Smooth muscle cell (in vitro differentiated cells): ENCODE data around the gene KCNJ9. TPM values are rescaled to one million over a fixed set of nuclear protein-coding genes. Genes with fewer than 3 reads are reported as not detected.

Experiments used
- DNase-seq: peaks from one replicate; lab custom pipeline; 2025; ENCODE audit not compliant: unreplicated experiment; lab: John Stamatoyannopoulos, UW
- H2AFZ ChIP-seq: fragments of 200-600 bp; sonication (generic); 2 replicates; pipeline ENCODE4 v1.6.0; 2016; ENCODE audit warnings: antibody characterized with exemption, low read depth, mild to moderate bottlenecking
- H3F3A ChIP-seq: fragments of 200-600 bp; sonication (generic); 2 replicates; pipeline ENCODE4 v1.6.0; 2017; ENCODE audit warnings: antibody characterized with exemption, low read depth
- H3K27ac ChIP-seq: fragments of 200-600 bp; sonication (generic); 2 replicates; pipeline ENCODE4 v1.5.1; 2016; ENCODE audit warnings: low read depth, mild to moderate bottlenecking
- H3K27me3 ChIP-seq: fragments of 200-600 bp; sonication (generic); 2 replicates; pipeline ENCODE4 v1.6.1; 2016; ENCODE audit warnings: low read depth, mild to moderate bottlenecking
- H3K36me3 ChIP-seq: fragments of 200-600 bp; sonication (generic); 2 replicates; pipeline ENCODE4 v1.5.1; 2016; ENCODE audit warnings: low read depth
- H3K4me1 ChIP-seq: fragments of 200-600 bp; sonication (generic); 2 replicates; pipeline ENCODE4 v1.5.1; 2016; ENCODE audit warnings: low read depth
- H3K4me2 ChIP-seq: fragments of 200-600 bp; sonication (generic); 2 replicates; pipeline ENCODE4 v1.6.0; 2016; ENCODE audit warnings: mild to moderate bottlenecking
- H3K4me3 ChIP-seq: fragments of 200-600 bp; sonication (generic); 2 replicates; pipeline ENCODE4 v1.5.1; 2016; ENCODE audit warnings: mild to moderate bottlenecking
- H3K79me2 ChIP-seq: fragments of 200-600 bp; sonication (generic); 2 replicates; pipeline ENCODE4 v1.6.0; 2016; ENCODE audit warnings: low read depth, mild to moderate bottlenecking
- H3K9ac ChIP-seq: fragments of 200-600 bp; sonication (generic); 2 replicates; pipeline ENCODE4 v1.6.0; 2016; ENCODE audit warnings: low read depth
- H3K9me3 ChIP-seq: fragments of 200-600 bp; sonication (generic); replicated peaks from 2 replicates; pipeline ENCODE4 v1.5.1; 2016; ENCODE audit warnings: low read depth
- H4K20me1 ChIP-seq: fragments of 200-600 bp; sonication (generic); 2 replicates; pipeline ENCODE4 v1.6.0; 2016; ENCODE audit warnings: low read depth
- CTCF ChIP-seq: fragments of 200-600 bp; sonication (generic); IDR thresholded peaks from 2 replicates; pipeline ENCODE4 v1.5.1; 2017; ENCODE audit warnings: borderline replicate concordance, mild to moderate bottlenecking, antibody characterized with exemption; ENCODE audit not compliant: insufficient read depth, poor library complexity, severe bottlenecking
- WGBS: methylation state at CpG from one replicate; pipeline ENCODE4 v1.1.7; 2016; ENCODE audit warnings: low lambda C conversion rate; 5-methylcytosine and 5-hydroxymethylcytosine counted together
- polyA plus RNA-seq: library from polyadenylated mRNA; unstranded; fragments of >200 nt; fragmentation: Nextera tagmentation; extraction: Ambion mirVana; gene quantifications from 2 replicates; pipeline ENCODE4 v1.2.1, GENCODE V29; 2016
- total RNA-seq: library from RNA; depleted of rRNA; stranded (reverse); fragments of >200 nt; gene quantifications from 2 replicates; pipeline ENCODE4 v1.2.3, GENCODE V29; 2014

Gene KCNJ9
- total and polyA plus RNA-seq, 2 experiments from 2014 or later, result not detected

DNA sequence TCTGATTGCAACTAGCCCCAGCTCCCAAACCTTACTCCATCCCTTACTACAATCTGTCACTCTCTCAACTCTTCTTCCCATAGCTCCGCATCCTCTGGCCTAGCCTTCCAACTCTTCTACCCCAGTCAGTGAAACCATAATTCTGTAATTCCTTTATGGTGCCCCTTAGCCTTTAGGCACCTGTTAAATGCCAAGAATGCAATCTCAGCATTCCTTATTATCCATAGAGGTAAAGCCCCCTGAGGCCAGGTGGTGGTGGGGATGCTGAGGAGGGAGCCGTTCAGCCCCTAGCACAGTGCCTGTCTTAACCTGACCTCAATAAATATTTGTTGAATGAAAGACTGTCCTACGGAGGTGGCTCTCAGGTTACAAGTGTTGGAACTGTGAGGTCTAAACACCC, 48.2 kb downstream of the KCNJ9 start:
- Histone ChIP-seq H3K27ac (no peak overlapping the region), H3K4me3 (no peak overlapping the region), H3K9ac (no peak overlapping the region), H2AFZ (no peak overlapping the region), H3K4me1 (no peaks in the 10 kb centered on the region), H3K79me2 (no peaks in the 10 kb centered on the region), H3F3A (no peaks in the 10 kb centered on the region), H4K20me1 (no peaks in the 10 kb centered on the region), H3K36me3 (no peaks in the 10 kb centered on the region), H3K9me3 (no peaks in the 10 kb centered on the region), H3K27me3 (no peaks in the 10 kb centered on the region), H3K4me2 (no peak overlapping the region)
- DNase-seq, result no peak
- WGBS, result 91% methylated on average over 3 of the region's 3 CpGs
- TF ChIP-seq CTCF, result no peak

- H3K4me2 ChIP-seq, result no peak overlapping the region
- H3F3A ChIP-seq, result no peaks in the 10 kb centered on the region
- H3K79me2 ChIP-seq, result no peaks in the 10 kb centered on the region
- H3K9me3 ChIP-seq, result no peaks in the 10 kb centered on the region
- no peaks in the 10 kb centered on the region for H3K27me3 ChIP-seq
- WGBS, result 97% methylated on average over 11 of the region's 11 CpGs
- no peak for DNase-seq
- no peak for TF ChIP-seq CTCF
- no peaks in the 10 kb centered on the region for H3K4me1 ChIP-seq
- H2AFZ ChIP-seq, result no peak overlapping the region
- no peak overlapping the region for H3K9ac ChIP-seq
- H3K27ac ChIP-seq, result no peak overlapping the region
- H3K36me3 ChIP-seq, result no peaks in the 10 kb centered on the region
- no peak overlapping the region for H3K4me3 ChIP-seq
- H4K20me1 ChIP-seq, result no peaks in the 10 kb centered on the region
These were observed 48.6 kb downstream of the KCNJ9 start for GRCh38 chr1:160129966-160130365.

GRCh38 chr1:160130486-160130885, 49.1 kb downstream of the KCNJ9 start:
- Histone ChIP-seq H3K9ac (no peak overlapping the region), H3F3A (no peaks in the 10 kb centered on the region), H3K4me2 (no peak overlapping the region), H2AFZ (no peak overlapping the region), H4K20me1 (no peaks in the 10 kb centered on the region), H3K27ac (no peak overlapping the region), H3K27me3 (no peaks in the 10 kb centered on the region), H3K4me3 (no peak overlapping the region), H3K9me3 (no peaks in the 10 kb centered on the region), H3K4me1 (no peaks in the 10 kb centered on the region), H3K79me2 (no peaks in the 10 kb centered on the region), H3K36me3 (no peaks in the 10 kb centered on the region)
- 84% methylated on average over 5 of the region's 5 CpGs for WGBS
- TF ChIP-seq CTCF, result no peak
- no peak for DNase-seq

GRCh38 chr1:160130939-160131338, 49.6 kb downstream of the KCNJ9 start:
- Histone ChIP-seq H3K4me1 (no peaks in the 10 kb centered on the region), H3K4me2 (no peak overlapping the region), H3K79me2 (no peaks in the 10 kb centered on the region), H3F3A (no peaks in the 10 kb centered on the region), H3K36me3 (no peaks in the 10 kb centered on the region), H3K4me3 (no peak overlapping the region), H3K27me3 (no peaks in the 10 kb centered on the region), H4K20me1 (no peaks in the 10 kb centered on the region), H2AFZ (no peak overlapping the region), H3K27ac (no peak overlapping the region), H3K9me3 (no peaks in the 10 kb centered on the region), H3K9ac (no peak overlapping the region)
- DNase-seq, result no peak
- TF ChIP-seq CTCF, result no peak
- 92% methylated on average over 1 of the region's 1 CpG for WGBS
